PC-3 (cell line): ENCODE results near the gene TESK1. TPM values are rescaled to one million over a fixed set of nuclear protein-coding genes. Genes with fewer than 3 reads are reported as not detected.

Experiments
- ATAC-seq: fragments of 200-7000 bp; cut with Tn5 transposase; 2 replicates; pipeline ENCODE4 v1.9.1; 2020; ENCODE audit warnings: mild to moderate bottlenecking, moderate library complexity
- BruUV-seq: library from RNA; stranded (reverse); fragments of 400-500 nt; replicated peaks from 2 replicates; lab custom pipeline; 2021; lab: Mats Ljungman, UMichigan
- CTCF ChIA-PET: fragments of 300-600 bp; sonication (Branson Sonifier 250); formaldehyde crosslinking; loops from one replicate; lab custom pipeline; 2022; ENCODE audit warnings: antibody characterized with exemption; lab: Charles Lee
- POLR2A ChIA-PET: fragments of 300-600 bp; sonication (Branson Sonifier 250); formaldehyde crosslinking; loops from one replicate; lab custom pipeline; 2022; ENCODE audit warnings: antibody characterized with exemption; ENCODE audit not compliant: unreplicated experiment; lab: Charles Lee
- DNase-seq: peaks from one replicate; pipeline ENCODE4 v3.0.0-alpha.2; 2015
- H2AFZ ChIP-seq: fragments of 300-600 bp; sonication (generic); 2 replicates; pipeline ENCODE4 v1.6.0; 2016; ENCODE audit warnings: antibody characterized with exemption, low read length
- H3F3A ChIP-seq: fragments of 300-600 bp; sonication (generic); one replicate; pipeline ENCODE4 v1.6.0; 2017; ENCODE audit warnings: antibody characterized with exemption, low read length, control low read depth, mild to moderate bottlenecking; ENCODE audit not compliant: unreplicated experiment
- H3K27ac ChIP-seq: fragments of 300-600 bp; sonication (generic); 2 replicates; pipeline ENCODE4 v1.5.1; 2016; ENCODE audit warnings: mild to moderate bottlenecking, low read length
- H3K27me3 ChIP-seq: fragments of 300-600 bp; sonication (generic); 2 replicates; pipeline ENCODE4 v1.6.1; 2016; ENCODE audit warnings: low read length, mixed read lengths
- H3K36me3 ChIP-seq: fragments of 300-600 bp; sonication (generic); 2 replicates; pipeline ENCODE4 v1.6.1; 2016; ENCODE audit warnings: low read depth, mixed run types, low read length, mixed read lengths
- H3K4me1 ChIP-seq: fragments of 300-600 bp; sonication (generic); 2 replicates; pipeline ENCODE4 v1.5.1; 2016; ENCODE audit warnings: low read length; ENCODE audit not compliant: insufficient read depth
- H3K4me2 ChIP-seq: fragments of 300-600 bp; sonication (generic); 2 replicates; pipeline ENCODE4 v1.6.0; 2016; ENCODE audit warnings: low read length
- H3K4me3 ChIP-seq: fragments of 300-600 bp; sonication (generic); 2 replicates; pipeline ENCODE4 v1.5.1; 2016; ENCODE audit warnings: mild to moderate bottlenecking, low read length, mixed read lengths
- H3K79me2 ChIP-seq: fragments of 300-600 bp; sonication (generic); 2 replicates; pipeline ENCODE4 v1.6.1; 2017; ENCODE audit warnings: low read length, mixed read lengths
- H3K9ac ChIP-seq: fragments of 300-600 bp; sonication (generic); 2 replicates; pipeline ENCODE4 v1.6.0; 2016; ENCODE audit warnings: mild to moderate bottlenecking, low read length
- H3K9me2 ChIP-seq: fragments of 300-600 bp; sonication (generic); replicated peaks from 2 replicates; pipeline ENCODE4 v1.6.1; 2016; ENCODE audit warnings: mixed run types, low read length, mixed read lengths
- H3K9me3 ChIP-seq: fragments of 300-600 bp; sonication (generic); 2 replicates; pipeline ENCODE4 v1.6.1; 2016; ENCODE audit warnings: low read length, mixed read lengths
- H4K20me1 ChIP-seq: fragments of 300-600 bp; sonication (generic); 2 replicates; pipeline ENCODE4 v1.6.1; 2016; ENCODE audit warnings: low read length, mixed read lengths
- EZH2 ChIP-seq: fragments of 300-600 bp; sonication (generic); IDR thresholded peaks from one replicate; pipeline ENCODE4 v1.6.1; 2017; ENCODE audit warnings: antibody characterized with exemption, mild to moderate bottlenecking, low read length; ENCODE audit not compliant: unreplicated experiment
- EZH2phosphoT487 ChIP-seq: fragments of 300-600 bp; sonication (generic); IDR thresholded peaks from 2 replicates; pipeline ENCODE4 v1.6.1; 2018; ENCODE audit warnings: mild to moderate bottlenecking, antibody characterized with exemption, low read length, borderline replicate concordance
- intact Hi-C: fragments of 100-400 bp; cut with micrococcal nuclease; formaldehyde crosslinking; loops from 2 replicates; pipeline ENCODE4 v1.9.0; 2023
- total RNA-seq: library from RNA; depleted of rRNA; stranded (reverse); fragments of >200 nt; gene quantifications from 2 replicates; pipeline ENCODE4 v1.2.3, GENCODE V29; 2014
- TF ChIP-seq, protein P1 (sequence below): fragments of 300-600 bp; sonication (generic); conservative IDR thresholded peaks from 2 replicates; pipeline ENCODE4 v1.5.1; 2017; ENCODE audit warnings: antibody characterized with exemption, low read depth, mild to moderate bottlenecking, low read length

The TESK1 gene
- total RNA-seq, 1 experiment from 2014 or later, result 11.2 TPM

DNA sequence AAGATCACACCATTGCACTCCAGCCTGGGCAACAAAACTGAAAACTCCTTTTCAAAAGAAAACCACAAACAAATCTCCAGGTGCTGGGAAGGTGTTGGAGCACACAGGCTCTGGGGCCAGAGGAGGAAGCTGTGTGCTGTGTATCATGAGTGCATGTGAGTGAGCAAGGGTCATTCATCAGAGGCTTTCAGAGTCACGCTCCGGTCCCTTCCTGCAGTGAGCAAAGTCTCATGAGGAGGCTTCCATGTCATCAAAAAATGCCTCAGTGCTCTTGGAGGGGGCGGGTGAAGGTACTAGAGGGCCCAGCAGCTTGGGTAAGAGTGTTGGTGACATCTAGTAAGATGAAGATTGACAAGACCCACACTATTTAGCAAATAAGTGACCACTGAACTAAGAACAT lies 48.3 kb upstream of the TESK1 start:
- DNase-seq (no peak), ATAC-seq (no peak)
- H3K4me2 ChIP-seq, result no peak overlapping the region
- H3K4me3 ChIP-seq, result no peak overlapping the region
- no peaks in the 10 kb centered on the region for H3K9me2 ChIP-seq
- H3K27me3 ChIP-seq, result no peaks in the 10 kb centered on the region
- H3K9me3 ChIP-seq, result no peaks in the 10 kb centered on the region
- intact Hi-C loops, result no loop called here
- no peaks in the 10 kb centered on the region for H4K20me1 ChIP-seq
- no peak overlapping the region for H3K9ac ChIP-seq
- peaks cover 17% of the 10 kb centered on the region for H3K4me1 ChIP-seq
- peaks cover 6% of the 10 kb centered on the region; the same call in 1 of the 2 replicates for H3K79me2 ChIP-seq
- TF ChIP-seq, protein P1, sequence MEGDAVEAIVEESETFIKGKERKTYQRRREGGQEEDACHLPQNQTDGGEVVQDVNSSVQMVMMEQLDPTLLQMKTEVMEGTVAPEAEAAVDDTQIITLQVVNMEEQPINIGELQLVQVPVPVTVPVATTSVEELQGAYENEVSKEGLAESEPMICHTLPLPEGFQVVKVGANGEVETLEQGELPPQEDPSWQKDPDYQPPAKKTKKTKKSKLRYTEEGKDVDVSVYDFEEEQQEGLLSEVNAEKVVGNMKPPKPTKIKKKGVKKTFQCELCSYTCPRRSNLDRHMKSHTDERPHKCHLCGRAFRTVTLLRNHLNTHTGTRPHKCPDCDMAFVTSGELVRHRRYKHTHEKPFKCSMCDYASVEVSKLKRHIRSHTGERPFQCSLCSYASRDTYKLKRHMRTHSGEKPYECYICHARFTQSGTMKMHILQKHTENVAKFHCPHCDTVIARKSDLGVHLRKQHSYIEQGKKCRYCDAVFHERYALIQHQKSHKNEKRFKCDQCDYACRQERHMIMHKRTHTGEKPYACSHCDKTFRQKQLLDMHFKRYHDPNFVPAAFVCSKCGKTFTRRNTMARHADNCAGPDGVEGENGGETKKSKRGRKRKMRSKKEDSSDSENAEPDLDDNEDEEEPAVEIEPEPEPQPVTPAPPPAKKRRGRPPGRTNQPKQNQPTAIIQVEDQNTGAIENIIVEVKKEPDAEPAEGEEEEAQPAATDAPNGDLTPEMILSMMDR, result no peak
- no peak for TF ChIP-seq EZH2phosphoT487
- BruUV-seq, result no TSS peak
- no peak overlapping the region for H3K27ac ChIP-seq
- ChIA-PET CTCF (no interaction called here), POLR2A (no interaction called here)
- H3F3A ChIP-seq, result no peaks in the 10 kb centered on the region
- no peaks in the 10 kb centered on the region for H3K36me3 ChIP-seq
- H2AFZ ChIP-seq, result no peak overlapping the region

DNA sequence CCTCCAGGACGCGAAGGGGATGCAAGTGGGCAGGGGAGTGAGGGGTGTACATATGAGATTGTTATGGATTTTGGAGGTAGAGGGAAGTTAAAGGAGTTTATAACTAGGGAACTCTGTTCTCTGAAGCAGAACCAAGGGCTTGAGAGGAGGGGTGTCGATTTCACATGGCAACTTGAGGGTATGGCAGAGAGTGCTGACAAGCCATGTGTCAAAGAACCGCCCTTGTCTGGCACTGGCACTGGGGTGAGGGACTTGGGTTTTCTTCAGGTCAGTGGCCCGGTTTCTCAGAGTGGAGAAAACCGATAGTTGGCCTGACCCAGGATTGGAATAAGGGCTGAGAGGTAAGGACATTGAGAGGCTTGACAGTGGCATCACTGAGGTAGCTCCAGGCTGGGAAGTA lies 47.7 kb upstream of the TESK1 start:
- no peaks in the 10 kb centered on the region for H3F3A ChIP-seq
- no peaks in the 10 kb centered on the region for H3K27me3 ChIP-seq
- H4K20me1 ChIP-seq, result no peaks in the 10 kb centered on the region
- no peak overlapping the region for H2AFZ ChIP-seq
- ChIA-PET POLR2A (no interaction called here), CTCF (no interaction called here)
- intact Hi-C loops, result no loop called here
- TF ChIP-seq EZH2 (no peak), EZH2phosphoT487 (no peak)
- TF ChIP-seq, protein P1, result no peak
- H3K9me2 ChIP-seq, result no peaks in the 10 kb centered on the region
- no peaks in the 10 kb centered on the region for H3K9me3 ChIP-seq
- H3K79me2 ChIP-seq, result peaks cover 6% of the 10 kb centered on the region; the same call in 1 of the 2 replicates
- no peak overlapping the region for H3K9ac ChIP-seq
- DNase-seq (no peak), ATAC-seq (no peak)
- BruUV-seq, result no TSS peak
- no peak overlapping the region for H3K4me2 ChIP-seq
- H3K4me1 ChIP-seq, result peaks cover 16% of the 10 kb centered on the region
- no peak overlapping the region for H3K27ac ChIP-seq
- H3K4me3 ChIP-seq, result no peak overlapping the region
- H3K36me3 ChIP-seq, result no peaks in the 10 kb centered on the region

DNA sequence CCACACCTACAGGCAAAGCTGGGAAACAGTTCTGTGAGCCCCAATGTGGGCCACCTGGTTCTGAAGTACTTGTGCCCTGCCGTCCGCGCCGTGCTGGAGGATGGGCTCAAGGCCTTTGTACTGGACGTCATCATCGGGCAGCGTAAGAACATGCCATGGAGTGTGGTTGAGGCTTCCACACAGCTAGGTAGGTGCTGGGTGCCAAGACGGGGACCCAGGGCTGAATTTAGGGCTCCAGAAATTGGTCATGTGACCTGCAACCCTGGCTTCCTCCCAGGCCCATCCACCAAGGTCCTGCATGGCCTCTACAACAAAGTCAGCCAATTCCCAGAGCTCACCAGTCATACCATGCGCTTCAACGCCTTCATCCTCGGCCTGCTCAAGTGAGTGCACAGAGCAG lies 46.9 kb upstream of the TESK1 start:
- H3K9me3 ChIP-seq, result no peaks in the 10 kb centered on the region
- H3K36me3 ChIP-seq, result no peaks in the 10 kb centered on the region
- no peaks in the 10 kb centered on the region for H3K9me2 ChIP-seq
- H3K9ac ChIP-seq, result no peak overlapping the region
- TF ChIP-seq, protein P1, result no peak
- TF ChIP-seq EZH2phosphoT487, result no peak
- TF ChIP-seq EZH2, result no peak
- no TSS peak for BruUV-seq
- H2AFZ ChIP-seq, result no peak overlapping the region
- intact Hi-C loops, result no loop called here
- CTCF ChIA-PET, result no interaction called here
- H3K27ac ChIP-seq, result no peak overlapping the region
- H3K4me1 ChIP-seq, result peaks cover 7% of the 10 kb centered on the region
- H3K4me3 ChIP-seq, result no peak overlapping the region
- H4K20me1 ChIP-seq, result no peaks in the 10 kb centered on the region
- DNase-seq (no peak), ATAC-seq (no peak)
- POLR2A ChIA-PET, result no interaction called here
- H3K4me2 ChIP-seq, result no peak overlapping the region
- H3K79me2 ChIP-seq, result peaks cover 6% of the 10 kb centered on the region; the same call in 1 of the 2 replicates
- H3K27me3 ChIP-seq, result no peaks in the 10 kb centered on the region
- H3F3A ChIP-seq, result no peaks in the 10 kb centered on the region
